ENCODE measurements around the gene OR5D18.

- TF ChIP-seq CTCF (IDR thresholded peaks at IDR 0.05; ENCODE audit: borderline replicate concordance, extremely low read depth, low read length, poor library complexity, severe bottlenecking), result no peak
- TF ChIP-seq EZH2 (IDR thresholded peaks at IDR 0.05; ENCODE audit: borderline replicate concordance, low read depth, low read length, severe bottlenecking), result no peak
These were observed at the start of gene OR5D18 for GRCh38 chr11:55819330-55819729.
